Cardiac fibroblast (primary cell): ENCODE results near the gene SERGEF.

Source experiments
- DNase-seq, 2 donors: peaks; one replicate each; pipeline versions ENCODE4 v3.0.0 to v3.0.0-alpha.2; 2010; ENCODE audit warnings: low read depth in 2 of 2
- H3K4me3 ChIP-seq, 2 donors: replicated peaks in 1 of 2; 1 replicate in 1 of 2; 2 replicates in 1 of 2; pipeline ENCODE4 v1.5.1; 2011; ENCODE audit warnings: low read depth in 2 of 2, low read length in 2 of 2, mild to moderate bottlenecking in 2 of 2, moderate library complexity in 1 of 2
- CTCF ChIP-seq: IDR thresholded peaks from one replicate; pipeline ENCODE4 v1.5.1; 2011; ENCODE audit warnings: low read depth, mild to moderate bottlenecking, low read length, inconsistent platforms

SERGEF gene

GRCh38 chr11:17807034-17807433, 205.8 kb downstream of the SERGEF start:
- DNase-seq = no peak

DNA sequence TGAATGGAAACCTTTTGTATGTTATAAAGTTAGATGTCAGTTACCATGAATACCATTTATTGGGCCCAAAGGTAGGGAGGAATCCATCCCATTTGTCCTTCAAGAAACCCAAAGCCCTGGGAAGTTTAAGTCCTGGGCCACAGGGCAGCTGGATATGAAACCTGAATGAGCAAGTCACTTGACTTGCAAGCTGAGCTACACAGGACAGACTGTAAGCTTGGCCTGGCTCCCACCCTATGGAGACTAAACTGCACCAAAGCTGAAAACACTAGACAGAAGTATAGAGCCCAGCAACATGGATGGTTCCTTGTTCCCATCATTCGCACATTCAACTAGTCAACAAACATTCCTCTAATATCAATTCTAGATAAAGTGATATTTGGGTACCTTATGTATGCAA, 207.0 kb downstream of the SERGEF start:
- TF ChIP-seq CTCF = no peak
- no peak overlapping the region for H3K4me3 ChIP-seq
- DNase-seq = peak in 1 of 2 donors; percentile 19

More at GRCh38 chr11:17807034-17807433, 205.8 kb downstream of the SERGEF start:
- no peak for TF ChIP-seq CTCF
- no peak overlapping the region for H3K4me3 ChIP-seq

GRCh38 chr11:17805043-17805442, 207.8 kb downstream of the SERGEF start:
- no peak for DNase-seq
- TF ChIP-seq CTCF = no peak

DNA sequence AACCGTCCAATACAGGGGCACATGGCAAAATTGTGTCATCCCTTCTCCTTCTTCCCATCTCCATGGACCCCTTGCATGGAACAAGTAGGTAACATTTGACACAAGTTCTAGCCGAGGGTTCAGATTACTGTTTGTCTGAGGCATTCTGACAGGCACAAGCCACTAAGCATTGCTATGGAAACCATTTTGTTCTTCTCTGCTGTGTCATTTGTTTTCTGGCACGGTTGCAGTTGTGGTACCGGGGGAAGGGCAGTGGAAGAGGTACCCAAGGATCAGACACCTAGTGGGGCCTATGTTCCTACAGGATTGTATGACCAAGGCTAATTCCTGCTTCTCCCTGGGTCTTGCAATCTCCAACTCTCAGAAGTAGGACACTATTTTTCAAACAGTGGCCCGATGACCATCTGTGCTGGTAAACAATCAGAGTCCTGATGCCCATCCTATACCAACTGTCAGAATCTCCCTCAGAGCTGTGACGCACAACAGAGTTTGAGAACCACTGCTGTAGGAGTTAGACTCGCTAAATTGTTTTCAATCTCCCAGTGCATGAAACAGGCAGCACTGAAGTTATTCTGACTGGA, 209.0 kb downstream of the SERGEF start:
- H3K4me3 ChIP-seq = no peak overlapping the region
- no peak for DNase-seq
- no peak for TF ChIP-seq CTCF

More at GRCh38 chr11:17805043-17805442, 207.8 kb downstream of the SERGEF start:
- H3K4me3 ChIP-seq = no peak overlapping the region

DNA sequence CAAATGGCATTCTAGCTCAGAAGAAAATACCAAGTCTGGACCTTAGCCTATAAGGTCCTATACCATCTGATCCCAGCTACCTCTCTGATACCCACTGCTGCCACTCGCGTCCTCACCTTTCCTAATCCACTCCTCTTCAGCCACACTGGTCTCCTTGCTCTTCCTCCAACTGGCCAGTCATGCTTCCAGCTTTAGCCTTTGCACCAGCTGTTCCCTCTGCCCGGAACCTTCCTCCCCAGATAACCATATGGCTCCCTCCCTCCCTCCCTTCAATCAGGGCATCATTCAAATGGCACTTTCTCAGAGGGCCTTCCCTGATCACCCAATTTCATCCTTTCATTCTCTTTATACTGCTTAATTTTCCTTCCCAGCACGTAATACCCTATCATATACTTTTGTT, 210.4 kb downstream of the SERGEF start:
- no peak for DNase-seq
- TF ChIP-seq CTCF = no peak
- no peak overlapping the region for H3K4me3 ChIP-seq

GRCh38 chr11:17801166-17801565, 211.7 kb downstream of the SERGEF start:
- no peak for DNase-seq
- no peak overlapping the region for H3K4me3 ChIP-seq
- TF ChIP-seq CTCF = no peak

DNA sequence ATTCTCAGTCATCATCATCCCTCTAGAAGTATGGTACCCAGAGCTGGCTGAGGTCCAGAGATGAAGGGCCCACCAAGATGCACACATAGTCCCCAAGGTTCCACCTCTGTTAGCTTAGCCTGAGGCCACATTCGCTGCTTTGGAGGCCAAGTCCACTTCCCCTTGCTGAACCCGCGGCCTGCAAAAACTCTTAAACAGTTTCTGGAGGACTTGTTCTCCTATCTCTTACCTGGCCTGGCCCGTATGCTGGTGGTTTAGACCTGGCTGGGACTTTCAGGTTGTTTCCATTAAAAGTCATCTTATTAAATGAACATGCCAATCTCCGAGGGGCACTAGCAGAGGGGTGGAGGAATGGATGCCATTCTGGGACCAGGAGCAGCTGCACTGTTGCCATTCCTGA, 213.7 kb downstream of the SERGEF start:
- H3K4me3 ChIP-seq = no peak overlapping the region
- TF ChIP-seq CTCF = no peak

More for the DNA sequence above, 213.7 kb downstream of the SERGEF start:
- DNase-seq = no peak
